HG03442 (cell line): ENCODE results near the gene MUC4.

Experiments
- ATAC-seq: cut with Tn5 transposase; IDR thresholded peaks from one replicate; pipeline ENCODE4 v1.9.1; 2021; ENCODE audit warnings: mild to moderate bottlenecking, moderate library complexity; ENCODE audit not compliant: unreplicated experiment

Gene MUC4

DNA sequence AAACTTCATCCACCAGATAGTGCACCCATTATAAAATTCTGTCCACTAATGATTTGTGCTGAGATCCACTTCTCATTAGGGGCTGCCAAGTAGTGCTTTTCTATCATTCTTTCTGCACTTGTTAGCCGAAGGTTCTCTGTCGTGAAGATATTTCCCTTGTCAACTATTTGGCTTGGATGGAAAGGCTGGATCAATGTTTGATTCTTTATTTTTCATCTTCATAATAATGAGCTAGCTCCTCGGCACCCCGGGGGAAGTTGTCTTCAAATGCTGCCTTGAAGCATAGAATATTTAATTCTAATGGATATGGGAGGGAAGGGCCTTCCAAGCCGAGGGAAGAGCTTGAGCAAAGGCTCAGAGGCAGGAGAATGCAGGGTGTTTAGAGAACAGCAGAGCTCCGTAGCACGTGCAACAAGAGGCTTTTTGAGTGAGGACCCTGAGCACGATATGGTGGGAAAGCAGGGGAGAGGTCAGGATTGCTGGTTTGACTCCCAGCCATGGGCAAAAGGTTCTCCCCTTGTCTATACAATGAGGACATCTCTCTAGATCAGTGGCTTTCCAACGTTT, 107.2 kb downstream of the MUC4 start:
- ATAC-seq: no peak

DNA sequence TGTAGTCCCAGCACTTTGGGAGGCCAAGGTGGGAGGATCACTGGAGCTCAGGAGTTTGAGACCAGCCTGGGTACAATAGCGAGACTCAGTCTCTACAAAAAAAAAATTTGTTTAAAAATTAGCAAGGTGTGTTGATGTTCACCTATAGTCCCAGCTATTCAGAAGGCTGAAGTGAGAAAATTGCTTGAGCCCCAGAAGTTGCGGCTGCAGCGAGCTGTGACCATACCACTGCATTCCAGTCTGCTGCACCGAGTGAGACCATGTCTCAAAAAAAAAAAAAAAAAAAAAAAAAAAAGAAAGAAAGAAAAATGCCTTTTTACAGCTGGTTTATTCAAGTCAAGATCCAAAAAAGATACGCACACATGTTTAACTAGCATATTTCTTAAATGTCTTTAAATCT, 108.0 kb downstream of the MUC4 start:
- no peak for ATAC-seq

DNA sequence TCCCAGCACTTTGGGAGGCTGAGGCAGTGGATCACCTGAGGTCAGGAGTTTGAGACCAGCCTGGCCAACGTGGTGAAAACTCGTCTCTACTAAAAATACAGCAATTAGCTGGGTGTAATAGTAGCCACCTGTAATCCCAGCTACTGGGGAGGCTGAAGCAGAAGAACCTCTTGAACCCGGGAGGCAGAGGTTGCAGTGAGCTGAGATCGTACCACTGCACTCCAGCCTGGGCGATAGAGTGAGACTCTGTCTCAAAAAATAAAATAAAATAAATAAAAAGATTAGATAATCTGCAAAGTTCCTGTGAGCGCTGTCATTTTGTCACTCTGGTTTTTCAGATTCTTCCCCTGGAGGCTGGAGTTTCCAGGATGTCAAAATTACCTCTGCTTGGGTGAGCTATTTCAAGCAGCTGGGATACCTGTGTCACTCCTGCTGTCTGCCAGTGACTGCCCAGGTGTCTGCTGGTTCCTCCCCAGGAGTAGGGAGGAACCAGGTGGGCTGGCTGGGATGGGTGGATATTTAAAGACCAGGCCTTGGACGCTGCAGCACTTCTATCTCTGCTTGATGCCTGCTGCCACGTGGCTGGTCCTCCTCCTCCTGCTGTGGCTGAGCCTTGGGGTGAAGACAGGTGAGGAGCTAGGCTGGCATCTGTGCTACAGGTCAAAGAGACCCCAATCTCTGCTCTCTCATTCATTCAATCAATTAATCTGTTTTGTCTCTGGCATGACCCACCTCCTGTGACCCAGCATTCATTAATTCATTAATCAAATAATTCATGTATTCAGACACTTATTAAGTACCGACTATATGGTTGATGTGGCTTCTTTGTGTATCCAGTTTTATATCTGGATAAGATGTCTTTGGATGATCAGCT, 110.5 kb downstream of the MUC4 start:
- ATAC-seq: no peak

DNA sequence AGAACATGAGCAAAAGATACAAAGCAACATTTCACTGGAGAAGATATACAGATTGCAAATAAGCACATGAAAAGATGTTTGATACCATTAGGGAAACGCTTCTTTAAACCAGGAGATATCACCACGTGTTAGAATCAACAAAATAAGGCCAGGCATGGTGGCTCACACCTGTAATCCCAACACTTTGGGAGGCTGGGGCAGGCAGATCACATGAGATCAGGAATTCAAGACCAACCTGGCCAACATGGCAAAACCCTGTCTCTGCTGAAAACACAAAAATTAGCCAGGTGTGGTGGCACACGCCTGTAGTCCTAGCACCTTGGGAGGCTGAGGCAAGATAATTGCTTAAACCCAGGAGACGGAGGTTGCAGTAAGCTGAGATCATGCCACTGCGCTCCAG, 111.4 kb downstream of the MUC4 start:
- ATAC-seq: no peak

DNA sequence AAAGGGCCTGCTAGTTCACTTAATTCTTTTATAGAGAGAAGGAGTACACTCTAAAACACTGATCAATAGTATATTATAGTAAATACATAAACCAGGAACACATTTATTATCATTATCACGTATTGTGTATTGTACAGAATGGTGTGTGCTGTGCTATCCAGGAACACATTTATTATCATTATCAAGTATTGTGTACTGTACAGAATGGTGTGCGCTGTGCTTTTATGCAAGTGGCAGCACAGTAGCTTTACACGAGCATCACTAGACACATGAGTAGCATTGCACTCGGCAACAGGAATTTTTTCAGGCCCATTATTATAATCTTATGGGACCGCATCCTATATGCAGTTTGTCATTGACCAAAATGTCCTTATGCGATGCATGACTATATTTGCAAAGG, 111.9 kb downstream of the MUC4 start:
- no peak for ATAC-seq

DNA sequence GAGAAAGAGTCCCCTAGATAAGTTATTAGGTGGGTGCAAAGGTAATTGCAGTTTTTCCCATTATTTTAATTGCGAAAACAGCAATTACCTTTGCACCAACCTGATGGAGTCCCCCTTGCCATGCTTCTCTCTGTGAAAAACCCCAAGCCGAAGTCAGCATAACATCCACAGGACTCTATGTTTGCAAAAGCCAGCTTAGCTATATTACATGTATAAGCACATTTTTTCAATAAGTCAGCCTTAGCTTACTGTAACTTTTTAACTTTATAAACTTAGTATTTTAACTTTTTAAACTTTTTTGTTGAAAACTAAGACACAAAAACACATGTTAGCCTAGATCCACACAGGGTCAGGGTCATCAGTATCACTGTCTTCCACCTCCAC, 112.3 kb downstream of the MUC4 start:
- no peak for ATAC-seq

DNA sequence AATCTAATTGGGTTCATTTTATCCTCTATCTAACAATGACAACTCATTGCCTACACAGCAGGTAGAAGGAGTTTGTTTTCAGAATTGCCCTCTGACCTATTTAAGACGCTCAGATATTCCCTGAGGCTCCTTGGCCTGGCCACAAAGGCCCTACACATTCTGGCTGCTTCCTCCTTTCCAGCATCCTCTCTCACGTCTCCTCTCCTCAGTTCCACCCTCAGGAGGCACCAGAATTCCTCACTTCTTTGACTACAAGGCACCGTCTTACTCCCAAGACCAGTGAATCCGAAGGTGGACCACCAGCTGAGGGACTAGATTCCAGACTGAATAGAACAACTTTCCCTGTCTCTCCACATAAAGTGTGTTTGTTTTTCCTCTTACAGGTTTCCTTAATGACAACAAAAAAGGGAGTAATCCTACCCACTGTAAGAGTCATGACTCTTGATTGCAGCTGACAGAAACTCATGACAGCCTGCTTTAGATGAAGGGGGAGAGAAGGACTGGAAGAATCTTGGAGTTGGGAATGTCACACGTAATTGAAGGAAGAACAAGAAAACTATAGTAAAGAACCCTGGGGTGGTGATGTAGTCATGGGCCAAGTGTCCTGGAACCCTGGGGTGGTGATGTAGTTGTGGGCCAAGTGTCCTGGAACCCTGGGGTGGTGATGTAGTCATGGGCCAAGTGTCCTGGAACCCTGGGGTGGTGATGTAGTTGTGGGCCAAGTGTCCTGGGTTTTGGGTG, 112.9 kb downstream of the MUC4 start:
- no peak for ATAC-seq

DNA sequence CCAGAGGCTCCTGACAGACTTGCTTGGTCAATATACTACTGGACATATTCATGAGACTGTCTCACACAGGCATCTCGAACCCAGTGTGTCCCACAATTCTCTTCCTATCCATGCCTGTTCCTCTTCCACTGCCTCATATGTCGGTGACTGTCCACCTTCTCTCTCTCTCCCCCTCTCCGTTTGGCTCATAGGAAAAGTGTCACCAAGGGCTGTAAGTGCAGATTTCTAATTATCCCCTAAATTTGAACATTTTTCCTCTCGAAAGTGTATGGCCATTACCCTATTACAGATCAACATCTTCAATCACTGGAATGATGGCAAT, 113.4 kb downstream of the MUC4 start:
- ATAC-seq: no peak

DNA sequence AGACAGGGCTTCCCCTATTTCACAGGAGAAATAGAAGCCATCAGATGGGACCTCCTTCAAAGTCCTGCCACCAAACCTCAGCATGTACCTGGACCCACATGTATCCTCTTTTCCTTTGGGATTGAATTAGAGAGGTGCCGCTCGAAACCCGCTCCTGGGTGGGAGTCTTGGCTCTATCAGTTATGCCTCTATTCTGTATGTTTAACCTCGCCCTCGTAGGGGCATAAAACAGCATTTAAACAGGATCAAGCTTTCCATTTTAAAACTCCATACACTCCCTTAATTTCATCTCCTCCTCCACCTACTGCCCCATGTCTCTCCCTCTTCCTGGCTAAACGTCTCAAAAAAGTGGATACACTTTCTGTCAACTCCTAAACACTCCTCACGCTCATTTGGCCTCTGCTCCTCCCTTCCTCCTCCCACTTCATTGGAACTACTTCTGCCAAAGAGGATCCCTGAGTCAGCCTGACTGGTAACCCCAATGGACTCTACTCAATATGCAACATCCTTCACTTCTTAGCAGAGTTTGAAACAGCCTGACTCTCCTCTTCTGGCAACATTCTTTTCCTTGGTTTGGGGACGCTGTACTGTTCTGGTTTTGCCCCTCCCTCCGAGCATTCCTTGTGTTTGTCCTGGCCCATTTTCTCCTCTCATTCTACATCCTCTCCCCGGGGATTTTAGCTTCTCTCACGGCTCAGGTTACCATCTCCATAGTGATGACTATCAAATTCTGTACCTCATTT, 114.0 kb downstream of the MUC4 start:
- no peak for ATAC-seq
